Measurements from ENCODE around the gene SIDT2. TPM values are rescaled to one million over a fixed set of nuclear protein-coding genes. Genes with fewer than 3 reads are reported as not detected.

SIDT2 gene
- total and polyA plus RNA-seq, 8 donors = 15.1 to 310 (median 50.0) TPM

DNA sequence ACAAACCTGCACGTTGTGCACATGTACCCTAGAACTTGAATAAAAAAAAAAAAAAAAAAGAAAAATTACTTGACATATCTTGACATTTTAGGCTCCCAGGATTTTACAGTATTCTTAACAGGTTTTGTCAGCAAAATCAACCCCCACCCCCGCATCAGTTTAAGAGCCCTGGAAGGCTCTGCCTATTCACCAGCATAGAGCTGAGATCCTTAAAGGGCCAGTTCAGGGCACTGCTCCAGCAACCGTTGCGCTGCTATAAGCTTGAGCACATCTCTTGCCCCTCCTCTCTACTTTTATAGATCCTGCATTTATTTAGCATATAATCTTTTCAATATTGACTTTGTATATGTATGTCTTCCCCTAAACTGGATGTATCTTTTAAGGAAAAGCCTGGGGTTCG lies 35.2 kb upstream of the SIDT2 start:
- 5 to 9% (median 7%) methylated on average over 5 of the region's 5 CpGs for WGBS, 5 donors
- peak overlapping the region; percentile 86 to 96 (median 94) for H3K4me3 ChIP-seq
- H3K9me3 ChIP-seq = no peaks in the 10 kb centered on the region
- H3K36me3 ChIP-seq = peaks cover 10 to 20% (median 13%) of the 10 kb centered on the region in 4 donors
- peak overlapping the region; percentile 94 to 98 (median 97) for H3K27ac ChIP-seq
- intact Hi-C loops (cut with DNase I; ENCODE audit: low total_unique reads) = no loop called here
- DNase-seq = peak; percentile 64 to 82
- H3K27me3 ChIP-seq = no peaks in the 10 kb centered on the region
- H3K4me1 ChIP-seq = peaks cover 20 to 45% (median 38%) of the 10 kb centered on the region in 4 donors
- TF ChIP-seq POLR2AphosphoS5 (IDR thresholded peaks at IDR 0.05) (no peak), POLR2A (IDR thresholded peaks at IDR 0.05) (no peak), EP300 (IDR thresholded peaks at IDR 0.05) (no peak)
- TF ChIP-seq, protein P1, sequence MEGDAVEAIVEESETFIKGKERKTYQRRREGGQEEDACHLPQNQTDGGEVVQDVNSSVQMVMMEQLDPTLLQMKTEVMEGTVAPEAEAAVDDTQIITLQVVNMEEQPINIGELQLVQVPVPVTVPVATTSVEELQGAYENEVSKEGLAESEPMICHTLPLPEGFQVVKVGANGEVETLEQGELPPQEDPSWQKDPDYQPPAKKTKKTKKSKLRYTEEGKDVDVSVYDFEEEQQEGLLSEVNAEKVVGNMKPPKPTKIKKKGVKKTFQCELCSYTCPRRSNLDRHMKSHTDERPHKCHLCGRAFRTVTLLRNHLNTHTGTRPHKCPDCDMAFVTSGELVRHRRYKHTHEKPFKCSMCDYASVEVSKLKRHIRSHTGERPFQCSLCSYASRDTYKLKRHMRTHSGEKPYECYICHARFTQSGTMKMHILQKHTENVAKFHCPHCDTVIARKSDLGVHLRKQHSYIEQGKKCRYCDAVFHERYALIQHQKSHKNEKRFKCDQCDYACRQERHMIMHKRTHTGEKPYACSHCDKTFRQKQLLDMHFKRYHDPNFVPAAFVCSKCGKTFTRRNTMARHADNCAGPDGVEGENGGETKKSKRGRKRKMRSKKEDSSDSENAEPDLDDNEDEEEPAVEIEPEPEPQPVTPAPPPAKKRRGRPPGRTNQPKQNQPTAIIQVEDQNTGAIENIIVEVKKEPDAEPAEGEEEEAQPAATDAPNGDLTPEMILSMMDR (IDR thresholded peaks at IDR 0.05) = no peak

DNA sequence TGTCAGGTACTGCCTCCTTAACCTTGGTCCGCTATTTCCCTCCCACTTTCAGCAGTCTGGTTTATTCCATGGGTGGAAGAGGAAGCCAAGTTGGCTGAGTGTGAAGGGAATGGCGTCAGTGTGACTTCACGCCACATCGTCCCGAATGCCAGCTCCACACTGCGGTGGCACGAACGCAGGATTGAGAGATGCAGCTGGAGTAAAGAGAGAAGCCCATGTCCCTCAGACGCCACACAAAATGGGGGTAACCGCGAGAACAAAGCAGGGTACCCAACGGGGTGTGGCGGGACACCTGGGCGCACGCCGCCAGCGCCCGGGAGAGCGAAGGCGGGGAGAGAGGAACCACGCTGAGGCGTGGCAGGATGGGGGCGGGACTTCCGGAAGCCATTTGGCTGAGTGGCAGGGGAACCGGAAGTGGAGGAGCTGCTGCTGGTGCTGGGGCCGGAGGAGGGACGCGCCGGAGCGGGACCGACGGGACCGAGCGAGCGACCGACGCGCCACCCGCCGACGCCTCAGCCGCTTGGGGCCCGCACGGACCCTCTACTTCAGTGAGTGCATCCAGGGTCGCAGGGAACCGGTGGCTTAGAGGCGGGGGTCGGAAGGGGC lies 34.6 kb upstream of the SIDT2 start, which contains the start of gene PAFAH1B2:
TSS of gene PAFAH1B2 (plus strand) at position 417 of the 606 bp plus-strand sequence. CDS start 8,161 bp downstream, outside the sequence.
- intact Hi-C loops (cut with DNase I; ENCODE audit: low total_unique reads) = no loop called here
- Histone ChIP-seq H3K9me3 (no peaks in the 10 kb centered on the region), H3K27ac (peak within 1 kb of the TSS; percentile 94 to 98 (median 97)), H3K4me3 (peak within 1 kb of the TSS; percentile 86 to 96 (median 94)), H3K36me3 (peaks cover 10 to 20% (median 15%) of the 10 kb centered on the region in 4 donors), H3K27me3 (no peaks in the 10 kb centered on the region), H3K4me1 (peaks cover 20 to 51% (median 43%) of the 10 kb centered on the region in 4 donors)
- peak; percentile 97 to 98 for DNase-seq
- 0 to 1% (median 0%) methylated on average over 40 to 48 of the region's 48 CpGs for WGBS, 5 donors
- peak; percentile 82 to 96 (median 95) for TF ChIP-seq POLR2AphosphoS5 (IDR thresholded peaks at IDR 0.05)
- TF ChIP-seq, protein P1 (IDR thresholded peaks at IDR 0.05) = no peak
- TF ChIP-seq EP300 (IDR thresholded peaks at IDR 0.05) = no peak
- TF ChIP-seq POLR2A (IDR thresholded peaks at IDR 0.05) = peak in 2 of 4 donors; percentile 21 to 92

DNA sequence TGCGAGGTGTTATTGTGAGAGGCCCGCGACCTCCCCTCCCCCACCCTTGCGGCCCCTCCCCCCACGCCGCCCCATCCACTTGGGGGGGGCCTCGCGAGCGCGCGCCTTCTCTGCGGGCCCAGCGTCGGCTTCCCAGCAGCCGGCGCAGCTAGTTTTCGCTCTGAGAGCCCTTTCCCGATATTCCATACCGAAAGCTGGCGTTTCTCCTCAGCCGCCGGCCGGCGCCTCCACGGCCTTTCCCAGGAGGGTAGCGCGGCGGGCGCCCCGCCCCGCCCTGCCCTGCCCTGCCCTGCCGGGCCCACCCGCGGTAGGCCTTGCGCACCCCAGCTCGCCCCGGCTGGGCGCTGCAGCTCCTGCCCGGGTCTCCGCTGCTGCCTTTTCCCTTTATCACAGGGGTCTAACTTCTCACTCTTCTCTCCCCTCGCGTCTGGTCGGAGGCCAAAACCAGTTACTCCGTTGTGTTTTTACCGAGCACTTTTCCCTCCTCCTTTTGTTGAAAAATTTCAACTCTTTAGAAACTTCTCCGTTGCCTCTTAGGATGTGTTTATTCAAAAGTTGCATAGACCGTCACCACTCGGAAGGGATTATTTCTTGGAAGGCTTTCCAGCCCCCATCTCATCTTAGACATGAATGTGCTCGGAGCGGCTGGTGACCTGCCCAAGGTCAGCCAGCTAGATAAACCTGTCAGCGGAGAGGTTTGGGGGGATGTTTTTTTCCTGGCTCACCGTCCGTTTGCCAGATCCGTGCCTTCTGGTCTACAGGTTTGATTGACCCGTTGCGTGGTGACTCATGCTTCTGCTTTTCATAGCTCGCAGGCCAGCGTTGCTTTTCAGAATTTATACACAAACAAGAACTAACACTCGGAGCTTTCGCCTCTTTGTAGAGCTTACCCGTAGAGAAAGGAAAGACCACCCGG lies 33.8 kb upstream of the SIDT2 start:
- Histone ChIP-seq H3K27me3 (no peaks in the 10 kb centered on the region), H3K4me3 (peak overlapping the region; percentile 86 to 96 (median 94)), H3K27ac (peak overlapping the region; percentile 94 to 98 (median 97)), H3K9me3 (no peaks in the 10 kb centered on the region), H3K36me3 (peaks cover 10 to 20% (median 15%) of the 10 kb centered on the region in 4 donors), H3K4me1 (peaks cover 24 to 53% (median 49%) of the 10 kb centered on the region in 4 donors)
- DNase-seq = peak; percentile 57 to 84
- TF ChIP-seq, protein P1 (IDR thresholded peaks at IDR 0.05) = no peak
- TF ChIP-seq POLR2AphosphoS5 (IDR thresholded peaks at IDR 0.05) = peak in 1 of 3 donors; percentile 48
- intact Hi-C loops (cut with DNase I; ENCODE audit: low total_unique reads) = no loop called here
- 0 to 1% (median 0%) methylated on average over 39 to 62 of the region's 62 CpGs for WGBS, 5 donors

DNA sequence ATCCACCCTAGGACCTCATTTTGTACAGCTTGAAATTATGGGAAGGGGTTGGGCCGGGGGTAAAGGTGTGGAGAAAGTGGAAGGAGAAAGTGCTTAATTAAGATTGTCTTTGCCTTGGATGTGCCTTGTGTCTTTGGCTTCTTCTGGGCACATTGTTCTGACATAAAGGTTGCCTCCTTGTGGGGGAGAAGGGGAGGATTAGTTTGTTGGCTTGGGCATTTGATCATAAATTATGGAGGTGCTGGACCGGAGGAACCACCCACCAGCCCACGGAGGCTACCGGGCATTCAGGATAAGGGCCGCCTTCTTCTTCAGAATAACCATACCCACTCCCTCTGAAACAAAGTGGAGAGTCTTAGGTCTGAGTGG lies 33.2 kb upstream of the SIDT2 start:
- Histone ChIP-seq H3K4me1 (peaks cover 30 to 60% (median 54%) of the 10 kb centered on the region in 4 donors), H3K27me3 (no peaks in the 10 kb centered on the region), H3K4me3 (peak overlapping the region; percentile 86 to 96 (median 94)), H3K36me3 (peaks cover 10 to 20% (median 15%) of the 10 kb centered on the region in 4 donors), H3K9me3 (no peaks in the 10 kb centered on the region), H3K27ac (peak overlapping the region; percentile 94 to 98 (median 97))
- DNase-seq = peak in 1 of 2 donors; percentile 54
- 1 to 6% (median 5%) methylated on average over 5 of the region's 5 CpGs for WGBS, 5 donors
- TF ChIP-seq, protein P1 (IDR thresholded peaks at IDR 0.05) = no peak
- TF ChIP-seq POLR2A (IDR thresholded peaks at IDR 0.05) (no peak), POLR2AphosphoS5 (IDR thresholded peaks at IDR 0.05) (no peak), EP300 (IDR thresholded peaks at IDR 0.05) (no peak)
- intact Hi-C loops (cut with DNase I; ENCODE audit: low total_unique reads) = no loop called here
